Skin epidermis (tissue), 12 donors: Measurements from ENCODE around the gene ZNF362.
A peak's percentile ranks its signal among the peaks of the same experiment; 100 is the strongest.

Experiments
- H3K27ac ChIP-seq, 21 experiments: fragments of 200-600 bp; sonication (generic) in 11 of 21; one replicate each; pipeline ENCODE4 v1.5.0; 2020; ENCODE audit warnings: mild to moderate bottlenecking in 3 of 21, inconsistent platforms in 2 of 21, moderate library complexity in 2 of 21
- H3K4me3 ChIP-seq, 7 experiments: fragments of 200-600 bp; sonication (generic) in 2 of 7; one replicate each; pipeline ENCODE4 v1.5.0; 2020; ENCODE audit warnings: inconsistent platforms in 2 of 7, mild to moderate bottlenecking in 2 of 7, moderate library complexity in 1 of 7

ZNF362 gene

DNA sequence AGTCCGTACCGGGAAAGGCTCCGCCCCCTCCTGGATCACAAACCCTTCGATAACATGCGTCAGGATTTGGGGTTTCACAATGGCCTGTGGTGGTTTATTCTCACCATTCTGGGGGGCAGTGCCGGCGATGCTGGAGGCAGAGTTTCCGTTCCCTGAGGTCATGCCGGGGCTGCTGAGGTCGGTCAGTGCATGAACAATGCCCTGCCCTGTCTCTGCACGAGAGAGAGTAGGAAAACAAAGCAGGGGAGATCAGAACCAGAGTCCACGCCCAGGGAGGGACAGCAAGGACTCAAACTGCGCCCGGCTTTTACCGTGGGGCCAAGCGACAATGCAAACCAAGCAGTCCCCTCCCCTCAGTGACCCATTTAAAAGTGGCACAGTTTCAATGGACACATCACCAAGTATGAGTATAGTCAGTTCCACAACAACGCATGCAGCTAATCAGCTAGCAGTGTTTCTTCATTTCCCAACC lies 77.8 kb downstream of the ZNF362 start:
- no peak overlapping the region for H3K4me3 ChIP-seq
- peak overlapping the region in 16 of 21 experiments; percentile 0 to 81 (median 52) for H3K27ac ChIP-seq

DNA sequence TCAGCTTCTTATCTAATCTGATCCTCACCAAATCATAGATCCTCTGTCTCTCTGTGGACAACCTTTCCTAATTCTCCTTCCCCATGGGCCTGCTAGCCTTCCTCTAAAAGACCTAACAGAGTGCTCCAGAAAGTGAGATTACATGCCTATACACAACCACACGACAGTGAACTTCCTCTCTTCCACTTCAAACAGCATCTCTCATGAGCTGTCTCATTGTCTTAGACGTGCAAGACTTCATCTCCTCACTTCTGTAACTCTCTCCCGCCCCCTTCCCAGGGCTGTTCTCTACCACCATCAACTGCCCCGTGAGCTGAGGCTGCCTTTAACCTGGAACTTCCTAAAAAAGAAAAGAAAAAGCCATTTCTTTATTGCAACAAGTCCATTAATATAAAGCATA lies 78.7 kb downstream of the ZNF362 start:
- Histone ChIP-seq H3K27ac (peak overlapping the region in 18 of 21 experiments; percentile 4 to 81 (median 56)), H3K4me3 (no peak overlapping the region)

DNA sequence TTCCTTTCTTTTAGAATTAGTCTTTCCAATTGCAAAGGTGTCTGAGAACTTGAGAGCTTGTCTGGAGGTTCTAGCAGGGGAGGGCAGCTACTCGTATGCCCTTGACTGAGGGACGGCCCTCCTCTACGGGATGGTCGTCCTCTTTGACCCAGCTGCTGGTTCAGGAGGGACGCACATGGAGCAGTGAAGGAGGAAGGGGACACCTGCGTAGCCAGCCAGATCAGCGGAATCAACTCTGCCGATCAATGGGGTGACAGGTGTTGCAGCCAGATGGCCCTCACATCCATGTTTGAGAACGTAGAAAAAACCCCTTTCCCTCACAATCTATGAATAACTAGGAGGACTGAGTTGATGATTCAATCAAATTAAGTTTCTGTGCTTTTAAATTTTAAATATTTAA lies 80.3 kb downstream of the ZNF362 start:
- Histone ChIP-seq H3K4me3 (no peak overlapping the region), H3K27ac (peak overlapping the region in 5 of 21 experiments; percentile 1 to 85 (median 71))

DNA sequence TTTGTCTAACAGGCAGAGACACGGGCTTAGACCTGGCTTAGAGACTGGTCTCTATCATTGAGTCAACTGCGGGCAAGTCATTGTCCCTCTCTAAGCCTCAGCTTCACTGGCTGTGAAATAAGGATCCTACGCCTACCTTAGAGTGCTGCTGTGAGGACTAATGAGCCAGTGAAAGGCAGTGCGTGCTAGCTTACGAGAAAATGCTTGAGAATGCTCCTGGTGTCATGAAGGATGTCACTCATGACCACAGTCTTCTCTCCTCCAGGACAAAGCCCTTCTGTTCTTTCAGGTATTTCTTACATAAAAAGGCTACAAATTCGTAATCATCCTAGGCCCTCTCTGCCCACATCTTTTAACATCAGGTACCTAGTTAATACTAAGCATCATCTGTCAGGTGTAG lies 81.1 kb downstream of the ZNF362 start:
- peak overlapping the region in 14 of 21 experiments; percentile 43 to 87 (median 78) for H3K27ac ChIP-seq
- H3K4me3 ChIP-seq, result no peak overlapping the region

DNA sequence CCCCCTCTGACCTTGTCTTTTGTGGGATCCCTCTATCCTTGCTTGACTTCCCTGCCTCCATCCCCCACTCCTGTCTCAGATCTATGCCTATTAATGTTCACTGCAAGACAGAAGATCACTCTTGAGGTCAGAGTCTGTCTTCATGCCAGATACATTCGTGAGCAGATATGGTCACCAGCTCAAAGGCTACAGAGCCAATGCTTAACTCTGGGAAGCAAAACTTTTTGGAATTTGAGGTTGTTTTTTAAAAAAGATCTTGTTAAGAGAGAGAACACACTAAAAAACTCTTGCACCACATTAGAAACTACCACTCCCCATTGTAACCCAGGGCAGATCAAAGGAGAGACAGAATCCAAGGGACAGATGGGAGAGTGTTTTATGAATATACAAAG lies 81.8 kb downstream of the ZNF362 start:
- peak overlapping the region in 1 of 7 experiments; percentile 2 for H3K4me3 ChIP-seq
- H3K27ac ChIP-seq, result peak overlapping the region in 20 of 21 experiments; percentile 16 to 87 (median 76)

DNA sequence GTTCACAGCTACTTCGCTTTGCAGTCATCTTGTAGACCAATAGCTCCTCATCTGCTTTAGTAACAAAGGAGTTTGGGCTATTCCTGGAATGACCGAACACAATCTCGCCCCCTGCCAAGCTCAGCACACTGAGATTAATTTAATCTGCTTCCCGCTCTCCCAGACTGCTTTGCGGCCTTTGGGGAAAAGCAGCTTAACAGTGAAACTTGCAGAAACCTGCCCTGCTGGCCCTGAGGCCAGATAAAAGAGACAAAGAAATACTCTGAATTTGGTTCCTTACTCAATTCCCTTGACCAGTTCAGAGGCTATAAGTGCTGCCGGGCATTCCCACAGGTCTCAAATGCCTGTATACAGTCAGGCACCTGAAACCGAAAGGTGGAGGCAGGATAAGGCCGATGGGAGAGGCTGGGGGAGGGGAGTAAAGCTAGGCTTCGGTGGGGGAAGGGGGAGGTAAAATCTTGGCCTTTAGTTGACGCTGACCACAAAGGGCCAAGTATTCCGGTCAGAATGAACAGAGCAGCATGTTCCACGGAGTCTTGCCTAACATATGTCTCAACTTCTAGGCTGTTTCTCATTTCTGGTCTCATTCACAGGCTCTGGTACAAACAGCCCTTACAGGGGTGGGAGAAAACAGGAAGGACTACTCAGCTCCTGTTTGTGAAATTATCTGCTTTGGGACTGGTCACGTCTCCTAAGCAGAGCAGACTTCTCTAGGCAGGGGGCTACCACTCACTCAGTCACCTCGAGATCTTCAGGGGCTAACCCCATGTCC lies 82.3 kb downstream of the ZNF362 start:
- H3K4me3 ChIP-seq, result peak overlapping the region in 1 of 7 experiments; percentile 2
- peak overlapping the region in 20 of 21 experiments; percentile 16 to 87 (median 76) for H3K27ac ChIP-seq

DNA sequence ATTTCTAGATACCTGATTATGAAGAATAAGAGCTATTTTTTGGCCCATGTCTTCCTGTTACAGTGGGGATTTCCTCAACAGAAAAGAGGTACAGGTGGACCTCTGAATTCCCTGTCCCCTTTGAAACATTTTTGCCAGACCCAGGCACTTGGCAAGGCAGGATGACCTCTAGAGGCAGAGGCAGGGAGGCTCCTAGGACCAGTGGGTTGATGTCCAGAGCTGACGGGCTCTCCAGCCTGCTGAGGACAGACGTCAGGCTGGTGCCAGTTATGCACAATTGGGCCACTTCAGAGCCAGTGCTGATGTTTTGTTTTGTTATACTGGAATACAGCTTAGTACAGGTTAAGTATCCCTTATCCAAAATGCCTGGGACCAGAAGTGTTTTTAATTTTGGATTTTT lies 83.1 kb downstream of the ZNF362 start:
- Histone ChIP-seq H3K27ac (peak overlapping the region in 20 of 21 experiments; percentile 16 to 87 (median 76)), H3K4me3 (no peak overlapping the region)

DNA sequence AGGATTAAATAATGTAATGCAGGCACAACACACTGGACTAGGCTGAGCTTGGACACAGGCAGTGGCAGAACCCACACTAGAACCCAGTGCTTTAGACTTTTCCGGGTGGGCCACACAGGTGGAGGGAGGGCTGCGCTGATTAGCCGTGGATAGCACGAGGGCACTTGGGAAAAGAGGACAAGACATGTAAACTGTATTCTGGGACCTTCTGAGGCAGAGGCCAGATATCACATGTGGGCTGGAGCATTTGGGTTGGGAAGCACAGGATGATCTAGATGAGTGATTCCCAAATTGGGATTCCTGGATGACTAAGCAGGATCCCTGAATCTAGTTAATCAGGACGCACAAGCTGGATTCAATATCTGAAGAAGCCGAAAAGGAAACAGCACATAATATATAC lies 84.9 kb downstream of the ZNF362 start:
- no peak overlapping the region for H3K4me3 ChIP-seq
- peak overlapping the region in 14 of 21 experiments; percentile 8 to 85 (median 74) for H3K27ac ChIP-seq

DNA sequence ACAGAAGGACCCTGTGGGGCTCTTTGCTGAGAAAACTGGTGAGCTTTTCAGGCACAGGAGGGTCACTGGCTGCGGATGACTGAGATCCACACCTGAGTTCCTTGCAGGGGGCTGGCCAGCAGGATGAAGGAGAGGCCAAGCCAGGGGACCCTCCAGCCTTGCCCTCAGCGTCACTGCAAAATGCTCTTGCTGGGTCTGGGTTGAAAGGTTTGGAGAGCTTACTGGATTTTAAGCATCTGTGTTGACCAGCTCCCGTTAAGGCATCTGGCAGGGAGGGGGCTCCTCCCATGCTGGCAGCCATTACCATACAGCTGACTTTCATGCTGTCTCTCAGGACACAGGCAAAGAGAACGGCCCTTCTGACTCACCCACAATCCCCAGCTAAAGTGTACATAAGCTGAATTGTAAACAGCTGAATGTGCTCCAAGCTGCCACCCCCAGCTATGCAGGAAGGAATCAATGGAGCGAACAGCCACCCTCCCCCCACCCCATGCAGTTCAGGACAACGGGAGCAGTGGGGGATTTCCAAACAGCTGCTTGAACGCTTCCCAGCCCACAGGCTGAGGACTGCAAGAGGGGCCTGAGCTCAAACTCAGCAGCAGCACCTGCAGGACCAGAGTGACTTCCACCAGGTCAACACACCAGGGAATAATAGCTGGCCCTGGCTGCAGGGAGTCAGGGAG lies 85.9 kb downstream of the ZNF362 start:
- H3K4me3 ChIP-seq, result no peak overlapping the region
- H3K27ac ChIP-seq, result peak overlapping the region in 19 of 21 experiments; percentile 8 to 85 (median 66)

DNA sequence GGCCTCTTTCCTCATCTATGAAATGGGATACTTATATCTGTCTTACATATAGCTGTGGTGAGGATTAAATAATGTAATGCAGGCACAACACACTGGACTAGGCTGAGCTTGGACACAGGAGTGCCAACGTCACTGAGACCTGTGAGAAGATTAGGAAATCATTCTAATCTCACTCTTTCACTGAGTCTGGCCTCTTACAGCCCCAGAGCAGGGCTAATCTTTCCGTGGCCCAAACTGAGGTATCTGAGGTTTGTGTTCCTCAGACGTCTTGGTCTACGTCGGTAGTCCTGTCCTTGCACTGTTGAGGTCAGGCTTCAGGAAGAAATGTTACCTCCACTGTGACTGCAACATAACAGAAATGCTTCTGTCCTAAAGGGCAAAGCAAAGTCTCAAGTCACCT lies 87.2 kb downstream of the ZNF362 start:
- Histone ChIP-seq H3K4me3 (no peak overlapping the region), H3K27ac (peak overlapping the region in 7 of 21 experiments; percentile 6 to 98 (median 75))

DNA sequence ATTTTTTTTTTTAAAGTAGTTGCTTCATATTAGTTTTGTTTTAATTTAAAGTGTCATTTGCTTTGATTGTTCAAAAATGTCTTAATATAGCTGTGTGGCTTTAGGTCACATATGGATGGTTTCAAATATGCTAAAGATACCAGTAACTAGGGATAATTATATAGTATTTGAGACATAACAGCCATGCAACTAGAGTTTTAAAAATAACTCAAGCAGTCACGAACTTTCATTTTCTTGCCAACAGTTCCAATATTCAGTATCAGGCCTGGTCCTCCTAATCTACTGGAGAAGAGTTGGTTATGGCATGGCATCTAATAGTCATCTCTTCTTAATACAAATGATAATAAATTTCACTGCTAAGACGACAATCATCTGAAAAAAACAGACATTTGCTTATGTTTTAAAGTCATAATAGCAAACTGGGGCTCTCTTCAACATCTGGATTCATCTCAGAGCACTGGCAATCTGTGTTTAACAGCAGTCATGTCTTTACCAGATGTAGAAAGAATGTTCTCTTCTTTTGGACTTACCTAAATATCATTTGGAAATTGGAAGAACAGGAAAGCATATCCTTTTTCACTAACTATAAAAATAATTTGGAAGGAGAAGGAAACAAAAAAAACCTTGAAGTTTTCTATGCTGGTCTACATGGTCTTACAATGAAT lies 88.7 kb downstream of the ZNF362 start:
- H3K27ac ChIP-seq, result peak overlapping the region in 13 of 21 experiments; percentile 20 to 99 (median 76)

DNA sequence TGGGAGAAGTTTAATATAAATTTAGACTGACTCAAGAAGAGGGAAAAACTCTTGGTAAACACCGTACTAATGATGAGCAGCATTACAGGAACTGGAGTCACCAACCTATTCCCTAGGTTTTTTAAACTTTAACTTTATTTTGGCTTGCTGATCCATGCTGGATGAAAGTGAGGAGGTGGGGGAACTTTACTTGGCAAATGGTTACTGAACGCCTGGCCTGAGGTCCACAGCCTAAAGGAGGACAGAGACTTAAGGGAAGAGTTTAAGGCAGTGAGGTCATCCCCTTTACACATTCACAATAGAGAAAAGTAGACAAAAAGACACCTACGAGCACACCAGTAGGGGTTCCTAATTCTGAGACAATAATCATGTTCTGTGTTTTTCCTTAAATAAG lies 90.2 kb downstream of the ZNF362 start:
- H3K4me3 ChIP-seq, result peak overlapping the region in 4 of 7 experiments; percentile 76 to 88 (median 85)

More for the DNA sequence above, 88.7 kb downstream of the ZNF362 start:
- no peak overlapping the region for H3K4me3 ChIP-seq

DNA sequence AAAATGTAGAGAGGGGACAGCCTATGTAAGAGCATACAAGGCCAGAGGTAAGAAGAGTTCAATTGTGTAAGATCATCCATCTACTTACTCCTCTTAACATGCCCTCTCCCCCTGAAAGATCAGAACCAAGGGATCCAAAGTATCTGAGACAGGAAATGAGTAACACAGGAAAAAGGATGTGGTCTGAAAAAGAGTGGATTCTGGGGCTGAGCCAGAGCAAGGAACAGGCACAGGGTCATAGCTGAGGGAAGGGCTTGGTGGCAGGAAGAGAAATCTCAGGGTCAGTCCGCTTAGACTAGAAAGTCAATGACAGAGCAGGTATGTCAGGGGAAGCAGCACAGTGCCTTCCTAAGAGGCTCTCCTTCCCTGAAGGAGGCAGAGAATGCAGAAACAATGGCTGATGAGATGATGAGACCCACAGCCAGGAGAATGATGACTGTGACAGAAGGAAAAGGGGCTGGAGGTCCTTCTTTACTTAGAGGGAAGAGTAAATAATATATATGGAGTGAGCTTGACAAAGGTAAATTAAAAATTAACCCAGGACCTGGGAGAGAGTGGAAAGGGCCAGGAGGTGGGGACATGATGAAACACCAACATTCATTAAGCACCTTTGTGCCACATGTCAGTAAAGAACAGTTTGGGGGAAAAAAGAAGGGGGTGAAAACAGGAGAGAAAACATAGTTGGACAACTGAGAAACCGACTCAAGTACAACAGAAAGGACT lies 90.8 kb downstream of the ZNF362 start:
- peak overlapping the region in 4 of 7 experiments; percentile 76 to 88 (median 85) for H3K4me3 ChIP-seq
- H3K27ac ChIP-seq, result peak overlapping the region in 20 of 21 experiments; percentile 8 to 99 (median 97)

More for the DNA sequence above, 90.2 kb downstream of the ZNF362 start:
- H3K27ac ChIP-seq, result peak overlapping the region in 19 of 21 experiments; percentile 8 to 99 (median 97)

DNA sequence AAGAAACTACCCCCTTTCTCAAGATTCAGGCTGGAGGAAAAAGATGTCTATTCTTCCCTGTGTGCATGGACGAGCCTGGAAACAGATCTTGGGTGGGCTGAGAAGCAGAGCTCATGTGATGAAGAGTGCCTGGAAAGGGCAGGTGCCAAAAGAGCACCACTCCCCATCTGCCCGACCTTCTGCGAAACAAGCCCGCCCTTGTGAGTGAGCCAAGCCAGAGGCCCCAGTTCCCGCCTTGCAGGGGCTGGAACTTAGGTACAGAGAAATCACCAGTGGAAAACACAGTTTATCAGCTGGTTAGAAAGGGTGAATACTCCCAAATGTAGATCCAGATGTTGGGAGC lies 91.3 kb downstream of the ZNF362 start:
- Histone ChIP-seq H3K4me3 (peak overlapping the region in 6 of 7 experiments; percentile 69 to 88 (median 80)), H3K27ac (peak overlapping the region in 19 of 21 experiments; percentile 8 to 99 (median 97))

DNA sequence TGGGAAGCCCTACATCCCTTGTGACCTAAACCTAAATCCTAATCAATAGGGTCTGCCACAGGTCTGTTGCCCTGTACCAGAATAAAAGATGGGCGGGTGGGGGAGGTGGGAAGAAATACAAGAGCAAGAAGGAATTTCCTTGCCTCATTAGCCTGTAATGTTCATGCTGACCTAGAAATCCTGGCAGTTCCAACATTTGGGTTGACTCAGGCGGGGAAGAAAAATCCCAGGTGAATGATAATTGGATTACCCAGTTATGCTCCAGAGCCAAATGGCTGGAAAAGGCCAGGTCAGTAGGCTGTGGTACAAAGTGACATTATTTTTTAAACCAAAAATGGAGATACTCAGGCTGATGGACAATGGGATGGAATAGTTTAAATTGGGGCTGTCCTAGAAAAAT lies 91.9 kb downstream of the ZNF362 start:
- Histone ChIP-seq H3K4me3 (peak overlapping the region; percentile 69 to 94 (median 84)), H3K27ac (peak overlapping the region in 19 of 21 experiments; percentile 53 to 99 (median 97))

DNA sequence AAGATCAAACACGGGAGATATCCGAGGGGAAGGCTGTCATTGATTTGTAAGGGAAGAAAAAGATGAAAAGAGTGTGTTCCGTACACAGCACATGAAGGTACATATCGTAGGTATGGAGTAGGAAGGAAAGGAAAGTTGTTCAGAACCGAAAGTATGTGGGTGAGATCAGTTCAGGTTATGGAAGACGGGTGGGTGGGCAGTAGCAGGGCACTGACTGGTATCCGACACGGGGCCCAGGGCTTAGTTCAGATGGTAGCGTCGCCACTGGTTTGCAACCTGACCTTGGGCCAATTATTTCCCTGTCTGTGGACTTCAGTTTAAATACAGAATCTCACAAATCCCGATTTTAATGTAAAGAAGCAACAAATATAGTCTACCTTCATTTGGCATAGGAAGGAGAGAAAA lies 92.4 kb downstream of the ZNF362 start:
- Histone ChIP-seq H3K4me3 (peak overlapping the region; percentile 69 to 94 (median 84)), H3K27ac (peak overlapping the region in 20 of 21 experiments; percentile 89 to 99 (median 97))

DNA sequence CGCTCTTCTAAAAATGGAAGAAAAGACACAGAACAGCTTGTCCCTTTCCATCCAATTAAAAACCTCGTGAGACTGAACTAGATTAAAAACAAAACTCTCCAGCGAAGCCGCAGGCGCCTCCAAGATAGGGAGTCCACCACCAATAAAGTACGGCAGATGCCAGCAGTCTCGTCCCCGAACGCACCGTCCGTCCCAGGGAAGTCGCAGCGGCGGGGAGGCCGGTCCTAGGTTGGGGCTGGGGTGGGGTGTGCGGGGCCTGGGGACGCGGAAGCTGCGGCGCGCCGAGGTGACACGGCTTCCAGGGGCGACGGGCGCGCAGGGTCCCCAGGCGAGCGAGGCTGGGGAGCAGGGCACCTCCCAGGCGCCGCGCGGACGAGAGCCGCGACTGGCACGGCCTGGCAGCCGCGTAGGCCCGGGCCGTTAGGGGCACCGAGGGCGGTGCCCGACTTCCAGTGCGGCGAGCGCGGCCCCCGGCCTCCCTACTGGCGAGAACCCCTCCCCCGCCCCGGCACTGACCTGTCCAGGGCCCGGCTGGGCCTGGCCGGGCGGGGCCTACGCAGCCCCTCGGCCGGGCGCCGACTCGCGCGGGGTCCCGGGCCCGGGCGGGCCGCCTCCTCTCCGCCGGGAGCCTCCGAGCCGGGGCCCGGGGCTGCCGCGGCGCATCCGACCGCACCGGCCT lies 92.9 kb downstream of the ZNF362 start:
- peak overlapping the region; percentile 69 to 94 (median 84) for H3K4me3 ChIP-seq

DNA sequence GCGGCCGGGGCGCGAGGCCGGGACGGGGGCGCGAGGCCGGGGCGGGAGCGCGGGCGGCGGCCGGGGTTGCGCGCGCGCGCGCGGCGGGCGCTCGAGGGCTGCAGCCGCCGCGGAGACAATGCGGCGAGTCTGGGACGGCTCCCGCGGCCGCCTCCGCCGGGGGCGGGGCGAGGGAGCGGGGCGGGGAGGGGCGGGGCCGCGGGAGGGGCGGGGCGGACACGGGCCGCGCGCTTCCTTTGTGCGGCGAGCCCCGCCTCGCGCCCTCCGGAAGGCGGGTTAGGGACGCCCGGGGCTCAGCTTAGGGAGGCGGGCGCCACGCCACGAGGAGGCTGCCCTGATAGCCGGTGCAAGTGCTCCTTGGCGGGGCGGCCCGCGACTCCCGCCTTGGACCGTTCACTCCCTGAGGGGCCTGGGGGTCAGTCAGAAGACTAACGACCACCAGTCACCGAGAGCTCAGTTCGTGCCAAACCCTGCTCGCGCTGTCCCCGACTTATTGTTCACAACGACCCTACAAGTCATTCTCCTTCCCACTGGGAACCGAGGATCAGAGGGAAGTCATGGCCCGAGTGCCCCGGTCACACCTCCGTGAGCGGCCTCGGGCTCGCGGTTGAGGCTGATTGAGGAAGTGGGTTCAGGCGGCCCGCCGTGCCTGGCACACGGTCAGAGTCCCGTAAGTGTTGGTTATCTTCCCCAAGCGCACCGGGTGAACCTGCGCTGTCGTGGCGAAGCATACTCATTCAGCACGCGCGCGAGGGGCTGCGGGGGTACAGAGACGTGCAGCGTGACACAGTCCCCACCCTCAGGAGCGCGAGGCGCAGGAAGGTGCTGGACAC lies 93.7 kb downstream of the ZNF362 start:
- H3K4me3 ChIP-seq, result peak overlapping the region; percentile 39 to 94 (median 72)
- H3K27ac ChIP-seq, result peak overlapping the region; percentile 50 to 99 (median 89)

More for the DNA sequence above, 92.9 kb downstream of the ZNF362 start:
- peak overlapping the region; percentile 89 to 99 (median 97) for H3K27ac ChIP-seq
